ENCODE results near the gene PSTPIP1. TPM values are rescaled to one million over a fixed set of nuclear protein-coding genes. Genes with fewer than 3 reads are reported as not detected.

The PSTPIP1 gene
- total RNA-seq, 2 experiments from 2014 or later = 1.5 to 27.4 TPM

GRCh38 chr15:77075528-77075927, 80.6 kb downstream of the PSTPIP1 start:
- H2AFZ ChIP-seq (ENCODE audit: low read length) = no peak overlapping the region
- no peaks in the 10 kb centered on the region for H3K9me2 ChIP-seq (ENCODE audit: insufficient read depth, low read length)
- H3K4me2 ChIP-seq (ENCODE audit: low read length) = no peak overlapping the region
- H3K79me2 ChIP-seq (ENCODE audit: insufficient read depth, low read depth, low read length) = no peaks in the 10 kb centered on the region
- H3K4me1 ChIP-seq (ENCODE audit: insufficient read depth, low read length, poor library complexity, severe bottlenecking) = peaks cover 5% of the 10 kb centered on the region
- BruUV-seq (replicated peaks) = no TSS peak
- DNase-seq (ENCODE audit: low spot score) = no peak
- TF ChIP-seq, protein P1, sequence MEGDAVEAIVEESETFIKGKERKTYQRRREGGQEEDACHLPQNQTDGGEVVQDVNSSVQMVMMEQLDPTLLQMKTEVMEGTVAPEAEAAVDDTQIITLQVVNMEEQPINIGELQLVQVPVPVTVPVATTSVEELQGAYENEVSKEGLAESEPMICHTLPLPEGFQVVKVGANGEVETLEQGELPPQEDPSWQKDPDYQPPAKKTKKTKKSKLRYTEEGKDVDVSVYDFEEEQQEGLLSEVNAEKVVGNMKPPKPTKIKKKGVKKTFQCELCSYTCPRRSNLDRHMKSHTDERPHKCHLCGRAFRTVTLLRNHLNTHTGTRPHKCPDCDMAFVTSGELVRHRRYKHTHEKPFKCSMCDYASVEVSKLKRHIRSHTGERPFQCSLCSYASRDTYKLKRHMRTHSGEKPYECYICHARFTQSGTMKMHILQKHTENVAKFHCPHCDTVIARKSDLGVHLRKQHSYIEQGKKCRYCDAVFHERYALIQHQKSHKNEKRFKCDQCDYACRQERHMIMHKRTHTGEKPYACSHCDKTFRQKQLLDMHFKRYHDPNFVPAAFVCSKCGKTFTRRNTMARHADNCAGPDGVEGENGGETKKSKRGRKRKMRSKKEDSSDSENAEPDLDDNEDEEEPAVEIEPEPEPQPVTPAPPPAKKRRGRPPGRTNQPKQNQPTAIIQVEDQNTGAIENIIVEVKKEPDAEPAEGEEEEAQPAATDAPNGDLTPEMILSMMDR (conservative IDR thresholded peaks at IDR 0.05; ENCODE audit: low read length) = no peak
- no peak for TF ChIP-seq EZH2phosphoT487 (IDR thresholded peaks at IDR 0.05; ENCODE audit: borderline replicate concordance, low read depth, low read length)
- H4K20me1 ChIP-seq (ENCODE audit: insufficient read depth, low read length) = no peaks in the 10 kb centered on the region
- POLR2A ChIA-PET = no interaction called here
- H3K9me3 ChIP-seq (ENCODE audit: low read length) = no peaks in the 10 kb centered on the region
- CTCF ChIA-PET (ENCODE audit: unreplicated experiment) = no interaction called here
- intact Hi-C loops (cut with micrococcal nuclease; ENCODE audit: unreplicated experiment) = no loop called here
- H3K4me3 ChIP-seq (ENCODE audit: low read depth, low read length, poor library complexity, severe bottlenecking) = no peak overlapping the region
- no peaks in the 10 kb centered on the region for H3K36me3 ChIP-seq (ENCODE audit: insufficient read depth, low read length)
- no peak overlapping the region for H3K27ac ChIP-seq (ENCODE audit: low read depth, low read length, poor library complexity, severe bottlenecking)

GRCh38 chr15:77076323-77076915, 81.5 kb downstream of the PSTPIP1 start:
- no peak overlapping the region for H3K27ac ChIP-seq (ENCODE audit: low read depth, low read length, poor library complexity, severe bottlenecking)
- intact Hi-C loops (cut with micrococcal nuclease; ENCODE audit: unreplicated experiment) = no loop called here
- no peaks in the 10 kb centered on the region for H4K20me1 ChIP-seq (ENCODE audit: insufficient read depth, low read length)
- ChIA-PET CTCF (ENCODE audit: unreplicated experiment) (no interaction called here), POLR2A (no interaction called here)
- no peak overlapping the region for H2AFZ ChIP-seq (ENCODE audit: low read length)
- no TSS peak for BruUV-seq (replicated peaks)
- H3K4me1 ChIP-seq (ENCODE audit: insufficient read depth, low read length, poor library complexity, severe bottlenecking) = peaks cover 2% of the 10 kb centered on the region
- no peak for DNase-seq (ENCODE audit: low spot score)
- H3K4me2 ChIP-seq (ENCODE audit: low read length) = no peak overlapping the region
- TF ChIP-seq, protein P1 (conservative IDR thresholded peaks at IDR 0.05; ENCODE audit: low read length) = no peak
- TF ChIP-seq EZH2phosphoT487 (IDR thresholded peaks at IDR 0.05; ENCODE audit: borderline replicate concordance, low read depth, low read length) = no peak
- H3K79me2 ChIP-seq (ENCODE audit: insufficient read depth, low read depth, low read length) = no peaks in the 10 kb centered on the region
- H3K9me2 ChIP-seq (ENCODE audit: insufficient read depth, low read length) = no peaks in the 10 kb centered on the region
- no peaks in the 10 kb centered on the region for H3K36me3 ChIP-seq (ENCODE audit: insufficient read depth, low read length)
- no peaks in the 10 kb centered on the region for H3K9me3 ChIP-seq (ENCODE audit: low read length)
- H3K4me3 ChIP-seq (ENCODE audit: low read depth, low read length, poor library complexity, severe bottlenecking) = no peak overlapping the region

DNA sequence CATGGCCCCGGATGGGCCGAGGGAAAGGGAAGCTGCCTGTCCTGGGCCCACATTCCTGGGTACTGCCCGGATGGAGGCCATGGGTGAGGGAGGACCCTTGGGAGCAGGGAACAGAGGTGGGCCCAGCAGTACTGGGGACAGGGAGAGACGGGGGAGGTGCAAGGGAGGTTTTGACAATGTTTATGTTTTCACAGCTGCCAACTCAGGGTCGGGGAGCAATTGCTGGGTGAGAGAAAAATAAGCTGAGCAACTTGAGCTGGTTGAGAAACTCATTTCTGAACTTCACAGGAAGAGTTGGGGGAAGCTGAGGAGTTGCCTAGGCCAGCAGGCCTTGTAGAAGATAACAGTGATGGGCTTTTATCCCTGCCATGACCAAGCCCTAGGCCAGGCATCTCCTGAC, 87.0 kb downstream of the PSTPIP1 start:
- POLR2A ChIA-PET = no interaction called here
- Histone ChIP-seq H4K20me1 (ENCODE audit: insufficient read depth, low read length) (no peaks in the 10 kb centered on the region), H2AFZ (ENCODE audit: low read length) (no peak overlapping the region), H3K9me3 (ENCODE audit: low read length) (no peaks in the 10 kb centered on the region), H3K4me1 (ENCODE audit: insufficient read depth, low read length, poor library complexity, severe bottlenecking) (peaks cover 17% of the 10 kb centered on the region), H3K79me2 (ENCODE audit: insufficient read depth, low read depth, low read length) (no peaks in the 10 kb centered on the region), H3K4me2 (ENCODE audit: low read length) (no peak overlapping the region), H3K9me2 (ENCODE audit: insufficient read depth, low read length) (no peaks in the 10 kb centered on the region), H3K4me3 (ENCODE audit: low read depth, low read length, poor library complexity, severe bottlenecking) (no peak overlapping the region), H3K27ac (ENCODE audit: low read depth, low read length, poor library complexity, severe bottlenecking) (no peak overlapping the region), H3K36me3 (ENCODE audit: insufficient read depth, low read length) (no peaks in the 10 kb centered on the region)
- CTCF ChIA-PET (ENCODE audit: unreplicated experiment) = no interaction called here
- no peak for TF ChIP-seq EZH2phosphoT487 (IDR thresholded peaks at IDR 0.05; ENCODE audit: borderline replicate concordance, low read depth, low read length)
- TF ChIP-seq, protein P1 (conservative IDR thresholded peaks at IDR 0.05; ENCODE audit: low read length) = no peak
- BruUV-seq (replicated peaks) = no TSS peak
- no peak for DNase-seq (ENCODE audit: low spot score)
- intact Hi-C loops (cut with micrococcal nuclease; ENCODE audit: unreplicated experiment) = no loop called here

Data from OCI-LY7 (cell line).